ENCODE data around the gene HIPK1.

The HIPK1 gene

DNA sequence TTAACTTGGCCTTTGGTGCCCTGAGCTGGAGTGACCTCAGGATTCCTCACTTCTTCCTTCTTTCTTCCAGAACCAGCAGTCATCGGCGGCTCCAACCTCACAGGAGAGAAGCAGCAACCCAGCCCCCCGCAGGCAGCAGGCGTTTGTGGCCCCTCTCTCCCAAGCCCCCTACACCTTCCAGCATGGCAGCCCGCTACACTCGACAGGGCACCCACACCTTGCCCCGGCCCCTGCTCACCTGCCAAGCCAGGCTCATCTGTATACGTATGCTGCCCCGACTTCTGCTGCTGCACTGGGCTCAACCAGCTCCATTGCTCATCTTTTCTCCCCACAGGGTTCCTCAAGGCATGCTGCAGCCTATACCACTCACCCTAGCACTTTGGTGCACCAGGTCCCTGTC, 43.8 kb downstream of the HIPK1 start:
- DNase-seq = no peak
- TF ChIP-seq POLR2A (IDR thresholded peaks at IDR 0.05; ENCODE audit: low read length) = no peak
- no peak for TF ChIP-seq GATA1 (IDR thresholded peaks at IDR 0.05; ENCODE audit: low read depth, low read length)

DNA sequence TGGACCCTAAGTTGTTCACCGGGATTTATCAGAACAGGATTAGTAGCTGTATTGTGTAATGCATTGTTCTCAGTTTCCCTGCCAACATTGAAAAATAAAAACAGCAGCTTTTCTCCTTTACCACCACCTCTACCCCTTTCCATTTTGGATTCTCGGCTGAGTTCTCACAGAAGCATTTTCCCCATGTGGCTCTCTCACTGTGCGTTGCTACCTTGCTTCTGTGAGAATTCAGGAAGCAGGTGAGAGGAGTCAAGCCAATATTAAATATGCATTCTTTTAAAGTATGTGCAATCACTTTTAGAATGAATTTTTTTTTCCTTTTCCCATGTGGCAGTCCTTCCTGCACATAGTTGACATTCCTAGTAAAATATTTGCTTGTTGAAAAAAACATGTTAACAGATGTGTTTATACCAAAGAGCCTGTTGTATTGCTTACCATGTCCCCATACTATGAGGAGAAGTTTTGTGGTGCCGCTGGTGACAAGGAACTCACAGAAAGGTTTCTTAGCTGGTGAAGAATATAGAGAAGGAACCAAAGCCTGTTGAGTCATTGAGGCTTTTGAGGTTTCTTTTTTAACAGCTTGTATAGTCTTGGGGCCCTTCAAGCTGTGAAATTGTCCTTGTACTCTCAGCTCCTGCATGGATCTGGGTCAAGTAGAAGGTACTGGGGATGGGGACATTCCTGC, 46.2 kb downstream of the HIPK1 start:
- TF ChIP-seq POLR2A (IDR thresholded peaks at IDR 0.05; ENCODE audit: low read length) (no peak), GATA1 (IDR thresholded peaks at IDR 0.05; ENCODE audit: low read depth, low read length) (no peak)
- DNase-seq = no peak

DNA sequence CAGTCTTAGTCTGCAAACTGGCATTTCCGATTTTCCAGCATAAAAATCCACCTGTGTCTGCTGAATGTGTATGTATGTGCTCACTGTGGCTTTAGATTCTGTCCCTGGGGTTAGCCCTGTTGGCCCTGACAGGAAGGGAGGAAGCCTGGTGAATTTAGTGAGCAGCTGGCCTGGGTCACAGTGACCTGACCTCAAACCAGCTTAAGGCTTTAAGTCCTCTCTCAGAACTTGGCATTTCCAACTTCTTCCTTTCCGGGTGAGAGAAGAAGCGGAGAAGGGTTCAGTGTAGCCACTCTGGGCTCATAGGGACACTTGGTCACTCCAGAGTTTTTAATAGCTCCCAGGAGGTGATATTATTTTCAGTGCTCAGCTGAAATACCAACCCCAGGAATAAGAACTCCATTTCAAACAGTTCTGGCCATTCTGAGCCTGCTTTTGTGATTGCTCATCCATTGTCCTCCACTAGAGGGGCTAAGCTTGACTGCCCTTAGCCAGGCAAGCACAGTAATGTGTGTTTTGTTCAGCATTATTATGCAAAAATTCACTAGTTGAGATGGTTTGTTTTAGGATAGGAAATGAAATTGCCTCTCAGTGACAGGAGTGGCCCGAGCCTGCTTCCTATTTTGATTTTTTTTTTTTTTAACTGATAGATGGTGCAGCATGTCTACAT, 47.6 kb downstream of the HIPK1 start:
- TF ChIP-seq POLR2A (IDR thresholded peaks at IDR 0.05; ENCODE audit: low read length) (no peak), GATA1 (IDR thresholded peaks at IDR 0.05; ENCODE audit: low read depth, low read length) (no peak)
- DNase-seq = peak; percentile 9 to 17

DNA sequence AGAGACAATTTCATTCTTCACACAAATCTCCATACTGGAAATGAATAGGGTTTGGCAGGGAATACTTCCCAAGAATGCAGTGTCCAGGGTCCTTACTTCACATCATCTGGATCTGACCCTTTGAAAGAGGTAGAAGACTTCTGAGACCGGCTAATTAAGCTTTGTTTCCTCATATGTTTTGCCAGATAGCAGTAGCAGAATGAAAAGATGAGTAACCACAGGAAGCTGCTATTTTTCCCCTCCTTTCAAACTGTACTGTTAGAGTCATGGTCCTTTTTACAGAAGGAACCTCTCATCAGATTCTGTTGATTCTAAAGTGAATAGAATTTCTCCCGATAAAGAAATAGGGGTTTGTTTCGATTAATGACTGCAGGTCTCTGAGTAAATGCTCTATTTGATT, 48.8 kb downstream of the HIPK1 start:
- no peak for TF ChIP-seq GATA1 (IDR thresholded peaks at IDR 0.05; ENCODE audit: low read depth, low read length)
- TF ChIP-seq POLR2A (IDR thresholded peaks at IDR 0.05; ENCODE audit: low read length) = no peak
- DNase-seq = no peak

DNA sequence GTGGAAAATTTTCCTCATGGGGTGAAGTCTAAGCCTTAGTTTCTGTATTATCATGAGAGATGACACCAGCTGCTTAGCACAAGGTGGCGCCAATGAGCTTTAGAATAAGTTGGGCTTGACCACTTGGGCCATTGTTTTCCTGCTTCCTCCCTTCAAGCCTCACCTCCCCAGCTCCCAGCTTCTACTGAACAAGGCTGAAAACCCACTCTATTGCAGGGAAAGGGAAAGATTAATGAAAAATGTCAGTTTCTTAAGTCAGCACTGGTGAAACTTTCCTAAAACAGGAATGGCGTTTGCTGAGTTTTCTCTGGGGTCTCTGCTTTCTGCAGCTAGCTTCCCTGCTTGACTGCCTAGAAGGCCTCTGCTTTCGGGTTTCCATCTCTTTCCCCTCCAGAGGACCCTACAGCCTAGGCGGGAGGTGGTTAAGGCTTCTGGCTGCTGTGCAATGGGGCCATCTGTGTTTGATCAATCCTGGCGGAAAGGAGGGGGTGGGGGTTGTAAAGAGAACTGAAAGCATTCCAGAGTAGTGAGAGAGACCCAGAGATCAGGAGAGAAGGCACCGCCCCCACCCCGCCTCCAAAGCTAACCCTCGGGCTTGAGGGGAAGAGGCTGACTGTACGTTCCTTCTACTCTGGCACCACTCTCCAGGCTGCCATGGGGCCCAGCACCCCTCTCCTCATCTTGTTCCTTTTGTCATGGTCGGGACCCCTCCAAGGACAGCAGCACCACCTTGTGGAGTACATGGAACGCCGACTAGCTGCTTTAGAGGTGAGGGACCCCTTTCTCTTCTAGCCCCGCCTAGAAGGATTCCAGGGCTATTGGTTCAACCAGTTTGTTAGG, 50.0 kb downstream of the HIPK1 start, which contains the start of gene OLFML3:
Gene OLFML3, plus strand, starts transcription at position 612 of the 840 bp plus-strand sequence. Its CDS starts 43 bp downstream, at position 655.
- DNase-seq = peak; percentile 74 to 81
- TF ChIP-seq POLR2A (IDR thresholded peaks at IDR 0.05; ENCODE audit: low read length) = no peak

DNA sequence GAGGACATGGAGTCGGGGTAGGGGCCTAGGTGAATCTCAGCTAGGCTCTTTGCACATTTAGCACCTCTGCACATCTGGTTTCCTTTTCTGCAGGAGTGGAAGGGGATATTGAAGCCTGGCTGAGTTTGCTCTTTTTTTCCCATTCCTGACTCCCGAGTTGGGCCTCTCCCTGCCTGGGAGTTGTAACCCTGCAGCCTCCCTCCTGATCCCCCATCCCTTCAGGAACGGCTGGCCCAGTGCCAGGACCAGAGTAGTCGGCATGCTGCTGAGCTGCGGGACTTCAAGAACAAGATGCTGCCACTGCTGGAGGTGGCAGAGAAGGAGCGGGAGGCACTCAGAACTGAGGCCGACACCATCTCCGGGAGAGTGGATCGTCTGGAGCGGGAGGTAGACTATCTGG, 51.0 kb downstream of the HIPK1 start:
- no peak for DNase-seq
- TF ChIP-seq POLR2A (IDR thresholded peaks at IDR 0.05; ENCODE audit: low read length) (no peak), GATA1 (IDR thresholded peaks at IDR 0.05; ENCODE audit: low read depth, low read length) (no peak)

DNA sequence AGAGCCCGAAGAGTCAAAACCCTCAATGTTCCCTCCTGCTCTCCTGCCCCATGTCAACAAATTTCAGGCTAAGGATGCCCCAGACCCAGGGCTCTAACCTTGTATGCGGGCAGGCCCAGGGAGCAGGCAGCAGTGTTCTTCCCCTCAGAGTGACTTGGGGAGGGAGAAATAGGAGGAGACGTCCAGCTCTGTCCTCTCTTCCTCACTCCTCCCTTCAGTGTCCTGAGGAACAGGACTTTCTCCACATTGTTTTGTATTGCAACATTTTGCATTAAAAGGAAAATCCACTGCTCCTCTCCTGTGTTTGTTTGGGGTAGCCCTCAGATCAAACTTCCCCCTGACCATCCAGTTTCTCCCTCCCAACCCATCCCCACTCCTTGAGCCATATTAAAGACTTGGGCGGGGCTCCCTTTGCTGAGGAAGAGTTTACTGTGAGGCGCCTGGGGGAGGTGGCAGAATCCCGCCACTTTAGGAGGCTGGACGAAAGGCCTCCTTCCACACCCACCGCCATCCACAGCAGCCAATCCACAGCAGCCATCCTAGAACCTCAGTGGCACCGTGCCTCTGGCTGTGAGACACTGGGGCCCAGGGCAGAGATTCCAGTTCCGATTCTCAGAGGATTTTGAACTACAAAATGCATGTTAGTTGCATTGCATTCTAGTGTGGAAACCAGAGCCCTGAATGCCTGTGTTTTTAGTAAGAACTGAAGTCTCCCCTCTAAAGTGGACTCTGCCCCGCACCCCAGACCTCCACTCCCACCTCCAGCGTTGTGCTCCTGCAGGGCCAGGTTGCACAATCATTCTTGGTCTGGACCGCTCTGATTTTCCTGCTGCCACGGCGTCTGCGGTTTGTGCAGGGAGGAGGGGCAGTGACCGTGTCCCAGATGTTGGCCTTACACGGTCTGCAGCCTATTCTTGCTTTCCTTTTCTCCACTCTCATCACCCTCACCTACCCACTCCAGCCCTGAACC, 53.1 kb downstream of the HIPK1 start:
- TF ChIP-seq POLR2A (IDR thresholded peaks at IDR 0.05; ENCODE audit: low read length) (no peak), GATA1 (IDR thresholded peaks at IDR 0.05; ENCODE audit: low read depth, low read length) (no peak)
- DNase-seq = no peak

DNA sequence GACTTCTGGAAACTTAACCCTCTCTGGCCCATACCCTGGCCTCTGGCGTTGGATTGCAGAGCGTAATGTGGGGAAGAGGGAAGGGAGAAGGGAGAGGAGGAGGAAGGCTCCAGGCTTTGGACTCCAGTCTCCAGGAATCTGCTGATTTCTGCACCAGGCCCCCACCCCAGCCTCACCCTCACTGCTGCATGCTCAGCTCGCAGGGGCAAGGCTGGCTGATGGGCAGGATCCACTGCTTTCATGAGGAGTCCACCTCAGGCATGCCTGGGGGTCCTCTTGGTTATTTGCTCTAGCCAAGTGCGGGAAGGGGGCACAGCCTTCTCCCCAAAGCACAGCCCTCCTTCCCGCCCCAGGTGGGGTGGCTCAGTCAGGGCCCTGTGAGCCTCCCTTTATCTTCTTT, 53.8 kb downstream of the HIPK1 start:
- TF ChIP-seq GATA1 (IDR thresholded peaks at IDR 0.05; ENCODE audit: low read depth, low read length) = no peak
- no peak for TF ChIP-seq POLR2A (IDR thresholded peaks at IDR 0.05; ENCODE audit: low read length)
- no peak for DNase-seq

DNA sequence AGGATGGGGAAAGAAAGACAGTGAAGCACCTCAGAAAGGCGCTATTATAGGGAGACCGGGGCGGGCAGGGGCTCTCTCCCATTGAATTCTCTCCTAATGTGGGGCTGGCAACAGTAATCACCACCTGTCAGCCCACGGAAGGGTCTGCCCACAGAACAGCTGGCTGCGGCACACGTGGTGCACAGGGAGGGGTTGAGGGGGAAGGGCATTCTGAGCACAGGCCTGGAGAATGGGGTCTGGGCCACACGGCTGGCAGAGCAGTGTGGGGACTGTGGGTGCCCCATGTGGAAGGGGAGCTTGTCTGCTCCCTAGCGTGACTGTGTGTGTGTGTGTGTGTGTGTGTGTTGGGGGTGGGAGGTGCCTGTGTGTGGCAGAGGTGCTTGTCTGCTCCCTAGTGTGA, 54.3 kb downstream of the HIPK1 start:
- no peak for DNase-seq
- TF ChIP-seq POLR2A (IDR thresholded peaks at IDR 0.05; ENCODE audit: low read length) (no peak), GATA1 (IDR thresholded peaks at IDR 0.05; ENCODE audit: low read depth, low read length) (no peak)

DNA sequence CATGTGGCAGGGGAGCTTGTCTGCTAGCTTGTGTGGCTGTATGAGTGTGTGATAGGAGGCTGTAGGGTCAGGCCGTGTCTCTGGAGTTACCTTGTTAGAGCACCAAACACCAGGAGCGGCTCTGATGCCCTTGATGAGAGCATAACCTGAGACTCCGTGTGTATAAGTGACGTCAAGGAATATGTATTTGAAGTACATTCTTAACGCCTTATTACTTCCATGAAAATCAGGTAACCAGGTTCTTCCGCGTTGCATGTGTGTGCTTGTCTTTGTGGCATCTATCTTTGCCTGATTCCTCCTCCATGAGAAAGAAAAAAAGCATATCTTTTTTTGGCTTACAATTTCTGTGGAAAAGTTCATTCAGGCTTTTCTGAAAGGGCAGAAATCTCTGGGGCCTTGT, 54.7 kb downstream of the HIPK1 start:
- DNase-seq = no peak
- no peak for TF ChIP-seq GATA1 (IDR thresholded peaks at IDR 0.05; ENCODE audit: low read depth, low read length)

DNA sequence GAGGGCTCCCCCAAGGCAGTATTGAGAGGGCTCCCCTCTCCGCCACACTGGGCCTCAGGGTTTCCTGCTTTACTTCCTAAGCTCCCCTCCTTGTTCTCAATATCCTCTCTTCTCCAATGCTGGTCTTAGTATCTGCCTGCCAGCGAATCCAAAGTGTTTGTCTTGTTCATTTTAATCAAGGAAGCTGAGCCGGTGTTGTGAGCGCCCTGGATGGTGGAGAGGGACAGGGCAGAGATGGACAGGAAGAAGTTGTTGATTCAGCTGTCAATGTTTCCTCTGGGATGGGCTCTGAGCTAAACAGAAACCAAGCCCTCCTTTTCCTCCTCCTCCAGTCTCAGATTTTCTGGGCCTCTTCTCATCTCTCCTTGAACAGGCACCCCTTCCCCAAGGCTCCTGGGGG, 55.6 kb downstream of the HIPK1 start:
- no peak for DNase-seq
- TF ChIP-seq POLR2A (IDR thresholded peaks at IDR 0.05; ENCODE audit: low read length) (no peak), GATA1 (IDR thresholded peaks at IDR 0.05; ENCODE audit: low read depth, low read length) (no peak)

DNA sequence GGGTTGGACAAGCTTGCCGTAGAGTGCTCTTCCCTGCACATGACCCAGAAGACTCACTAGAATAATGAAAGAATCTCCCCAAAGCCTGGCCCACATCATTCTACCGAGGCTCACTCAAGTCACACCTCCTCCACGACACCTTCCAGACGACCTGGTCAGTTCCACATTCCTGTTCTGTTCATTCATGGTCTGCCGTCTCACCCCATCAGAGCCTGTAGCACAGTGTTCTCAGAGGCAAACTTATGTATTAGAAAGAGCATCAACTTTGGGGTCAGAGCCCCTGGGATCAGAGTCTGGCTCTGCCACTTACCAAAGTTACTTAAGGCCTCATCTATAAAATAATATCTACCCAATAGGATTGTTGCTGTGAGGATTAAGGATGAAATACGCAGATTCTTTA, 57.7 kb downstream of the HIPK1 start:
- no peak for DNase-seq
- TF ChIP-seq GATA1 (IDR thresholded peaks at IDR 0.05; ENCODE audit: low read depth, low read length) (no peak), POLR2A (IDR thresholded peaks at IDR 0.05; ENCODE audit: low read length) (no peak)

DNA sequence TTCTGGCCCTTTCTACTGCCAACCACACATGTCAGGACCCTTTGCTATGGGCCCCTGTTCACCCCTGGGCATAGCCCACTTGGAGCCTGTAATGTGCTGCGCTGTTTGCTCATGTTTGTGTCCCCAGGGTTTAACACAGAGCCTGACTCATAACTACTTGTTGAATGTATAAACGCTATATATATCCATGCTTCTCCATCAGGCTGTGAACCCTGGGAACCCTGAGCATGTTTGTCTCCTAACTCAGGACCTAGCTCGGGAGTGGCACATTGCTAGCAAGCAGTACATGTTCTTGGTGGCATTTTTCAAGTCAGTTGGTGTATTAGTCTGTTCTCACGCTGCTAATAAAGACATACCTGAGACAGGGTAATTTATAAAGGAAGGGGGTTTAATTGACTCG, 58.1 kb downstream of the HIPK1 start:
- DNase-seq = no peak
- TF ChIP-seq POLR2A (IDR thresholded peaks at IDR 0.05; ENCODE audit: low read length) = no peak
- TF ChIP-seq GATA1 (IDR thresholded peaks at IDR 0.05; ENCODE audit: low read depth, low read length) = no peak
